ENCODE data around the gene HDAC7. TPM values are rescaled to one million over a fixed set of nuclear protein-coding genes. Genes with fewer than 3 reads are reported as not detected.

The HDAC7 gene
- total RNA-seq, 1 experiment from 2014 or later, result 44.2 TPM

GRCh38 chr12:47782372-47782770 lies 37.3 kb downstream of the HDAC7 start:
- ChIA-PET CTCF (interaction anchor here (0.6 to 1.7 kb wide), 2 partner anchors 40 to 56 kb away, joined by 5 read pairs; no protein-coding TSS in a partner anchor), POLR2A (ENCODE audit: unreplicated experiment) (interaction anchor here (0.6 kb wide), 1 partner anchor 41 kb away, joined by 4 read pairs; no protein-coding TSS in a partner anchor)
- no TSS peak for BruUV-seq (replicated peaks)
- Histone ChIP-seq H3K9me2 (replicated peaks; ENCODE audit: low read length) (no peaks in the 10 kb centered on the region), H4K20me1 (ENCODE audit: low read length) (no peaks in the 10 kb centered on the region), H3K4me2 (ENCODE audit: low read length) (no peak overlapping the region), H3K4me3 (ENCODE audit: low read length) (no peak overlapping the region), H3K27ac (ENCODE audit: low read length) (no peak overlapping the region), H3K36me3 (ENCODE audit: low read depth, low read length) (peaks cover 32% of the 10 kb centered on the region), H2AFZ (ENCODE audit: low read length) (no peak overlapping the region), H3K79me2 (ENCODE audit: low read length) (no peaks in the 10 kb centered on the region), H3K27me3 (ENCODE audit: low read length) (no peaks in the 10 kb centered on the region), H3F3A (ENCODE audit: low read length, unreplicated experiment) (peaks cover 4% of the 10 kb centered on the region), H3K9ac (ENCODE audit: low read length) (no peak overlapping the region), H3K4me1 (ENCODE audit: insufficient read depth, low read length) (no peaks in the 10 kb centered on the region), H3K9me3 (ENCODE audit: low read length) (no peaks in the 10 kb centered on the region)
- DNase-seq (no peak), ATAC-seq (no peak)
- intact Hi-C loops (cut with micrococcal nuclease), result no loop called here
- TF ChIP-seq EZH2phosphoT487 (IDR thresholded peaks at IDR 0.05; ENCODE audit: borderline replicate concordance, low read length) (no peak), EZH2 (IDR thresholded peaks at IDR 0.05; ENCODE audit: low read length, unreplicated experiment) (no peak), CTCF (conservative IDR thresholded peaks at IDR 0.05; ENCODE audit: low read depth, low read length) (no peak)

- Histone ChIP-seq H3K27ac (ENCODE audit: low read length) (no peak overlapping the region), H3K4me2 (ENCODE audit: low read length) (no peak overlapping the region), H3K27me3 (ENCODE audit: low read length) (no peaks in the 10 kb centered on the region), H3K9ac (ENCODE audit: low read length) (no peak overlapping the region), H3K79me2 (ENCODE audit: low read length) (no peaks in the 10 kb centered on the region), H3K4me3 (ENCODE audit: low read length) (no peak overlapping the region), H2AFZ (ENCODE audit: low read length) (no peak overlapping the region), H3K36me3 (ENCODE audit: low read depth, low read length) (peaks cover 26% of the 10 kb centered on the region), H3K9me2 (replicated peaks; ENCODE audit: low read length) (no peaks in the 10 kb centered on the region), H3K4me1 (ENCODE audit: insufficient read depth, low read length) (0 out of 2 replicates have a peak, but pooled peaks cover 2% of the 10 kb centered on the region), H3F3A (ENCODE audit: low read length, unreplicated experiment) (peaks cover 4% of the 10 kb centered on the region), H3K9me3 (ENCODE audit: low read length) (no peaks in the 10 kb centered on the region), H4K20me1 (ENCODE audit: low read length) (no peaks in the 10 kb centered on the region)
- POLR2A ChIA-PET (ENCODE audit: unreplicated experiment), result interaction anchor here (0.6 kb wide), 1 partner anchor 41 kb away, joined by 4 read pairs; no protein-coding TSS in a partner anchor
- CTCF ChIA-PET, result interaction anchor here (0.6 to 1.7 kb wide), 3 partner anchors 41 to 66 kb away, joined by 5 read pairs; no protein-coding TSS in a partner anchor
- peak; percentile 4; the same call in 1 of the 2 replicates for ATAC-seq
- intact Hi-C loops (cut with micrococcal nuclease), result no loop called here
- peak; percentile 25 for DNase-seq
- no TSS peak for BruUV-seq (replicated peaks)
- TF ChIP-seq CTCF (conservative IDR thresholded peaks at IDR 0.05; ENCODE audit: low read depth, low read length) (no peak), EZH2phosphoT487 (IDR thresholded peaks at IDR 0.05; ENCODE audit: borderline replicate concordance, low read length) (no peak), EZH2 (IDR thresholded peaks at IDR 0.05; ENCODE audit: low read length, unreplicated experiment) (no peak)
Observed at GRCh38 chr12:47781479-47782371, 38.0 kb downstream of the HDAC7 start.

Measured in PC-3 (cell line).